ENCODE measurements around the gene SUGT1. TPM values are rescaled to one million over a fixed set of nuclear protein-coding genes. Genes with fewer than 3 reads are reported as not detected.
A peak's percentile ranks its signal among the peaks of the same experiment; 100 is the strongest.
"Not testable (repeated sequence)": the region's sequence is repeated elsewhere in the genome, so short reads cannot be mapped to it uniquely, and the experiment has no call there.

SUGT1 gene
- total RNA-seq, 1 donor from 2014 or later = 49.8 TPM

DNA sequence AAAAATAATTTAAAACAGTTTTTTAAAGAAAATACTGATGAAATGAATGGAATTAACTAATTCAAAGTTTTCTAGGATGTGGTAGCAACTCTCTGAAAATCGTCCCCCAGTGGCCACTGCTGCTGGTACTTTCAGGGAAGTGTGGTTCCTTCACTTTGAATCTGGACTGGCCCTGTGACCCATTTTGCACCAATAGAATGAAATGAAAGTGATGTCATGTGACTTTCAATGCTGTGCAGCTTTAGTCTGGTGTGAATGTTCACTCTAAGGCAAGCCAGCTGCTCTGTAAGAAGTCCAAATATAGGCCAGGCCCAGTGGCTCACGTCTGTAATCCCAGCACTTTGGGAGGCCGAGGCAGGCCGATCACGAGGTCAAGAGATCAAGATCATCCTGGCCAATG lies 36.8 kb upstream of the SUGT1 start:
- no peak overlapping the region for H3K4me3 ChIP-seq (ENCODE audit: low read depth, low read length)
- no peaks in the 10 kb centered on the region for H3K27me3 ChIP-seq (ENCODE audit: control insufficient read depth, insufficient read depth, low read length)
- no peaks in the 10 kb centered on the region for H3K36me3 ChIP-seq (ENCODE audit: control insufficient read depth, insufficient read depth, low read length)
- no peak for DNase-seq (ENCODE audit: low read depth)
- TF ChIP-seq, protein P1, sequence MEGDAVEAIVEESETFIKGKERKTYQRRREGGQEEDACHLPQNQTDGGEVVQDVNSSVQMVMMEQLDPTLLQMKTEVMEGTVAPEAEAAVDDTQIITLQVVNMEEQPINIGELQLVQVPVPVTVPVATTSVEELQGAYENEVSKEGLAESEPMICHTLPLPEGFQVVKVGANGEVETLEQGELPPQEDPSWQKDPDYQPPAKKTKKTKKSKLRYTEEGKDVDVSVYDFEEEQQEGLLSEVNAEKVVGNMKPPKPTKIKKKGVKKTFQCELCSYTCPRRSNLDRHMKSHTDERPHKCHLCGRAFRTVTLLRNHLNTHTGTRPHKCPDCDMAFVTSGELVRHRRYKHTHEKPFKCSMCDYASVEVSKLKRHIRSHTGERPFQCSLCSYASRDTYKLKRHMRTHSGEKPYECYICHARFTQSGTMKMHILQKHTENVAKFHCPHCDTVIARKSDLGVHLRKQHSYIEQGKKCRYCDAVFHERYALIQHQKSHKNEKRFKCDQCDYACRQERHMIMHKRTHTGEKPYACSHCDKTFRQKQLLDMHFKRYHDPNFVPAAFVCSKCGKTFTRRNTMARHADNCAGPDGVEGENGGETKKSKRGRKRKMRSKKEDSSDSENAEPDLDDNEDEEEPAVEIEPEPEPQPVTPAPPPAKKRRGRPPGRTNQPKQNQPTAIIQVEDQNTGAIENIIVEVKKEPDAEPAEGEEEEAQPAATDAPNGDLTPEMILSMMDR (IDR thresholded peaks at IDR 0.05; ENCODE audit: insufficient read depth, low read length, poor library complexity, severe bottlenecking) = no peak

DNA sequence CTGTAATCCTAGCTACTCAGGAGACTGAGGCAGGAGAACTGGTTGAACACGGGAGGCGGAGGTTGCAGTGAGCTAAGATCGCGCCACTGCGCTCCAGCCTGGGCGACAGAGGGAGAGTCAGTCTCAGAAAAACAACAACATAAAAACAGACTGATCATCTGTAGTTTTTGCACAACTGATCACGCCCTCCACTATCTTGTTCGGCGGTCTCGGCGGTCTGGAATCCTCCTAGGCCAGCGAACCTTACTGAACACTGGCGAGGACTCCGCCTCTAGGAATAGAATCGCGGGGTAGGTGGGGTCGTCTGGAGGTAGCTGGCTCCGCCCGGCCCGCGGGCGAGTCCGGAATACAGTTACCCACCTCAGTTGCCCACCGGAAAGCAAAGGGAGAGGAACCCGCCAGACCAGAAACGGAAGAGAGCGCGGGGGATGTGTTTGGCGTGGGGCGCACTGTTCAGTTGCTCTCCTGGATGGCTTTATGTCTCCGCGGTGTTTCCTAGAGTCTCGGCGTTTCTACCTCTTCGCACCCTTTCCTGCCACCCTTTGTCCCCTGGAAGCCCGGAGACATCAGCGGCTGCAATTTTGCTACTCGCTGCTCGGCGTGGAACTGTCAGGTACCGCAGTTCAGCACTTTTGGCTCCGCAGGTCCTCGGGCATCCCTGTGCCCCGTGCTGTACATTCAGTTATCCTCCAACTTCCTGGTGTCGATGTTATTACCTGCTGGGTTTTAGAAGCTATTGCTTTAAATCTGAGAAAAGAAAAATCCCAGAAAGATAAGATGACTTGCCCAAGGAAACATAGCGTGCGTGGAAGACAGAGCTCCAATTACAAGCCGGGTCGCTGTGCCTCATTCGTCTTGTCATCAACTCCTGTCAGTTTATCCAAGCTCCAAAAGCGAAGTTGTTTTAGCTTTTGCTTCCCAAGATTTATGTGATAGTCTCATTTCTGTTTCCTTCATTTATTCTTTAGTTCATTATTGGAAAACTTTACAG lies 35.3 kb upstream of the SUGT1 start:
- TF ChIP-seq, protein P1 (IDR thresholded peaks at IDR 0.05; ENCODE audit: insufficient read depth, low read length, poor library complexity, severe bottlenecking) = no peak
- no peaks in the 10 kb centered on the region for H3K36me3 ChIP-seq (ENCODE audit: control insufficient read depth, insufficient read depth, low read length)
- DNase-seq (ENCODE audit: low read depth) = peak; percentile 53
- peak overlapping the region; percentile 86 for H3K4me3 ChIP-seq (ENCODE audit: low read depth, low read length)
- H3K27me3 ChIP-seq (ENCODE audit: control insufficient read depth, insufficient read depth, low read length) = no peaks in the 10 kb centered on the region

DNA sequence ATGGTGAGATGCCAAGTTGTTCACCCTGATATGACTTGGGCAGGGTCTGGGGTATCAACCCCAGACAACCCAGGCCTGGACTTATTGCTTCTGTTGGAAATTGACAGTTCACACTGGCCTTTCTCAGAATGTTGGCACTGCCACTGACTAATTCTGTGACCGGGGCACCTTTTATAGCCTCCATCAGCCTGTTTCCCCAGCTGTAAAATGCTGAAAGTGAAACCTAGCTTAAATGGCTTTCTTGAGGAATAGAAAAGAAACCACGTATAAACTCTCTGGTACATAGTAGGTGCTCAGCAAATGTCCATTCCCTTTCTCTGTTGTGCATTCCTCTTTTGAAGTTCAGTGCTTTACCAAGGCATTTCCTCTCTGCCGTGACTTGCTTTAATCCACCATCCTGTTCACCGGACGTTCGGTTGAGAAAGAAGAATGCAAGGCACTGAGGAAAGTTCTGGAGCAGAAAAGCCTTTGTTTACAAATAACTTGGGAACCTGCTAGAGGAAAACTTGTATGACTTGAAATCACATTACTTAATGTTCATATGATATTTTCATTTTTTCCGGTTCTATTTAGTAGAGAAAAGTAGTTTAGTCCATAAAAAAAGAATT lies 21.4 kb upstream of the SUGT1 start:
- not testable (repeated sequence) for H3K36me3 ChIP-seq (ENCODE audit: control insufficient read depth, insufficient read depth, low read length); DNase-seq (ENCODE audit: low read depth); H3K4me3 ChIP-seq (ENCODE audit: low read depth, low read length); H3K27me3 ChIP-seq (ENCODE audit: control insufficient read depth, insufficient read depth, low read length)

DNA sequence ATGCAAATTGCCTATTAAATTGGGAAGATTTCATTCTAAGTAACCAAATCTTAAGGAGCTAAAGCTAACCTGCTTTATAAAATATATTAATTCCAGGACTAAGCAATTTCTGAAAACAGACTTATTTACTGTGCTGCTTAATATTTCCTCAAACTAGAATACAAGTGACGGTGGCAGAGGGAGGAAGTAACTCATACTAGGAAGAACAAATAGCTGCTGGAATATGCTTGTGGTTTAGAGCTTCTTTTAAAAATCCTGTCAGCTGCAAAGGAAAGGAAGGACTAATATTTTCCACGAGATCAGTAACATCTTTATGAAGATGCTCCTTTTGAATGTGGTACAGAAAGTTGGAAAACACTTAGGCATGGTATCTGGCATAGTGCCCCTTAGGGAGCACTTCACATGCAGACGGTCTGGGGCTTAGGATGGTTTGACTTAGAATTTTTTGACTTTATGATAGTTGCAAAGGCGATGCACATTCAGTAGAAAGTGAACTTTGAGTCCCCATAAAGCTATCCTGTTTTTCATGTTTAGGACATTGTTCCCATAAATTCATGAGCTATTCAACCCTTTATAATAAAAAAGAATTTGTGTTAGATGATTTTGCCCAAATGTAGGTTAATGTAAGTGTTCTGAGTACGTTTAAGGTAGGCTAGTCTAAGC lies 13.8 kb upstream of the SUGT1 start:
- Histone ChIP-seq H3K27me3 (ENCODE audit: control insufficient read depth, insufficient read depth, low read length) (no peaks in the 10 kb centered on the region), H3K36me3 (ENCODE audit: control insufficient read depth, insufficient read depth, low read length) (no peaks in the 10 kb centered on the region)

DNA sequence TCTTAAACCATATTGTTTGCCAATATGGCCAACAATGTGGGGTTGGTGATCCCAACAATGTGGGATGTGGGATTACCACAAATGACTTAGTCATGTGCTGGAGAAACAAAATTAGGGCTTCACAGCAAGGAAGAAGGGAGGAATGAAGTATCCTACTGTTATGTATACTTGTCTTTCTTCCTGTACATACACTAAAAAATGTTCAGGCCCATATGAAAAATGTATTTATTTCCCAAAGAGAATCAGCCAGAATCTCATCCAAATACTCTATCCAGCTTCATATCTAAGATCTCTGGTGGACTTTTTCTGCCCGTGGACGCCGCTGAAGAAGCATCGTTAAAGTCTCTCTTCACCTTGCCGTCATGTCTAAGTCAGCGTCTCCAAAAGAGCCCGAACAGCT lies 10.5 kb upstream of the SUGT1 start, which contains the start of gene HNRNPA1L2:
Gene HNRNPA1L2, plus strand, starts transcription at position 301 of the 400 bp plus-strand sequence. Its CDS starts 62 bp downstream, at position 363.
- Histone ChIP-seq H3K27me3 (ENCODE audit: control insufficient read depth, insufficient read depth, low read length) (no peaks in the 10 kb centered on the region), H3K36me3 (ENCODE audit: control insufficient read depth, insufficient read depth, low read length) (no peaks in the 10 kb centered on the region), H3K4me3 (ENCODE audit: low read depth, low read length) (no peak within 1 kb of the TSS)
- TF ChIP-seq, protein P1 (IDR thresholded peaks at IDR 0.05; ENCODE audit: insufficient read depth, low read length, poor library complexity, severe bottlenecking) = no peak
- DNase-seq (ENCODE audit: low read depth) = no peak

More for the DNA sequence above, 13.8 kb upstream of the SUGT1 start:
- no peak for DNase-seq (ENCODE audit: low read depth)
- TF ChIP-seq, protein P1 (IDR thresholded peaks at IDR 0.05; ENCODE audit: insufficient read depth, low read length, poor library complexity, severe bottlenecking) = no peak
- no peak overlapping the region for H3K4me3 ChIP-seq (ENCODE audit: low read depth, low read length)

DNA sequence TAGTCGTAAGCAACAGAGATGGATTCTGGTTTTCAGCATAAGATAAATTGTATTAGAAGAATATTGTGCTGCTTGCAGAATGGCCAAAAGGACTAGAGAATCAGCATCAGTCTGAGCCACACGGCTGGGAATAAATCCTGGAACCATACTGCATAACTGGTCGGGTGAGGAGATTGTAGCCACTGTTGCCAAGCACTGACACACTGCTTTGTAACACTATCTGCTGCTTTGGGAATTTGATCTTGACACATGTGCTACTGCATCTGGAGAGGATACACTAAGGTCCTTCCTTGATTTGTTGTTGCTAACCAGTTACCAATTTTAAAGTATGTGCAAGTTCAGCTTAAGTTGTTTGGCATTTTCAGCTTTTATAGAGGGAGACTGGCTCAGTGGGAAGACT lies 8.5 kb upstream of the SUGT1 start:
- no peaks in the 10 kb centered on the region for H3K27me3 ChIP-seq (ENCODE audit: control insufficient read depth, insufficient read depth, low read length)
- H3K4me3 ChIP-seq (ENCODE audit: low read depth, low read length) = no peak overlapping the region
- H3K36me3 ChIP-seq (ENCODE audit: control insufficient read depth, insufficient read depth, low read length) = no peaks in the 10 kb centered on the region
- TF ChIP-seq, protein P1 (IDR thresholded peaks at IDR 0.05; ENCODE audit: insufficient read depth, low read length, poor library complexity, severe bottlenecking) = no peak
- DNase-seq (ENCODE audit: low read depth) = no peak
